GM08714 (cell line): ENCODE data around the gene THOC6.
"Not testable (repeated sequence)": the region's sequence is repeated elsewhere in the genome, so short reads cannot be mapped to it uniquely, and the experiment has no call there.

Experiments used
- H3K4me3 ChIP-seq: fragments of 200-500 bp; sonication (Bioruptor generic); 2 replicates; pipeline ENCODE4 v1.5.1; 2014; ENCODE audit warnings: mild to moderate bottlenecking, low read length, inconsistent platforms
- ZNF274 ChIP-seq: IDR thresholded peaks from 2 replicates; pipeline ENCODE4 v1.6.1; 2012; ENCODE audit warnings: mild to moderate bottlenecking, low read depth, low read length

Gene THOC6

GRCh38 chr16:3038896-3039295, 15.1 kb downstream of the THOC6 start:
- no peak for TF ChIP-seq ZNF274
- H3K4me3 ChIP-seq, result no peak overlapping the region

DNA sequence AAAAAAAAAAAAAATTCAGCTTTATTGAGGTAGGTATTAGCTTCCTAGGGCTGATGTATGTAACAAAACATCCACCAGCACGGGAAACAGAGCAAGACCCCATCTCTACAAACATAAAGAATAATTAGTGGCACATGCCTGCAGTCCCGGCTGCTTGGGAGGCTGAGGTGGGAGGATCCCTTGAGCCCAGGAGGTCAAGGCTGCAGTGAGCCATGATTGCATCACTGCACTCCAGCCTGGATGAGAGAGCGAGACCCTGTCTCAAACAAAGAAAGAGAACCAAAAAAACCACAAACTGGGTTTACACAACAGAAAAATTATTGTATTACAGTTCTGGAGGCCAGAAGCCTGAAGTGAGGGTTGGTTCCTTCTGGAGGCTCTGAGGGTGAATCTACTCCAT, 18.5 kb downstream of the THOC6 start:
- no peak overlapping the region for H3K4me3 ChIP-seq
- no peak for TF ChIP-seq ZNF274

DNA sequence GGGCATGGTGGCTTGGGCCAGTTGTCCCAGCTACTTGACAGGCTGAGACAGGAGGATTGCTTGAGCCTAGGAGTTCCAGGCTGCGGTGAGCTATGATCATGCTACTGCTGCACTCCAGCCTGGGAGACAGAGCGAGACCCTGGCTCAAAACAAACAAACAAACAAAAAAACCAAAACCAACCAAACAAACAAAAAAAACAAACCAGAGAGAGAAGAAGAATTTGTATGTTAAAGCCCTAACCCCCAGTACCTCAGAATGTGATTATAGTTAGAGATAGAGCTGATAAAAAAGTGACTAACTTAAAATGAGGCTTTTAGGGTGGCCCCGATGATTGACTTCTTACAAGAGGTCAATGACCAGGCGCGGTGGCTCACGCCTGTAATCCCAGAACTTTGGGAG, 20.9 kb downstream of the THOC6 start:
- TF ChIP-seq ZNF274, result no peak
- no peak overlapping the region for H3K4me3 ChIP-seq

DNA sequence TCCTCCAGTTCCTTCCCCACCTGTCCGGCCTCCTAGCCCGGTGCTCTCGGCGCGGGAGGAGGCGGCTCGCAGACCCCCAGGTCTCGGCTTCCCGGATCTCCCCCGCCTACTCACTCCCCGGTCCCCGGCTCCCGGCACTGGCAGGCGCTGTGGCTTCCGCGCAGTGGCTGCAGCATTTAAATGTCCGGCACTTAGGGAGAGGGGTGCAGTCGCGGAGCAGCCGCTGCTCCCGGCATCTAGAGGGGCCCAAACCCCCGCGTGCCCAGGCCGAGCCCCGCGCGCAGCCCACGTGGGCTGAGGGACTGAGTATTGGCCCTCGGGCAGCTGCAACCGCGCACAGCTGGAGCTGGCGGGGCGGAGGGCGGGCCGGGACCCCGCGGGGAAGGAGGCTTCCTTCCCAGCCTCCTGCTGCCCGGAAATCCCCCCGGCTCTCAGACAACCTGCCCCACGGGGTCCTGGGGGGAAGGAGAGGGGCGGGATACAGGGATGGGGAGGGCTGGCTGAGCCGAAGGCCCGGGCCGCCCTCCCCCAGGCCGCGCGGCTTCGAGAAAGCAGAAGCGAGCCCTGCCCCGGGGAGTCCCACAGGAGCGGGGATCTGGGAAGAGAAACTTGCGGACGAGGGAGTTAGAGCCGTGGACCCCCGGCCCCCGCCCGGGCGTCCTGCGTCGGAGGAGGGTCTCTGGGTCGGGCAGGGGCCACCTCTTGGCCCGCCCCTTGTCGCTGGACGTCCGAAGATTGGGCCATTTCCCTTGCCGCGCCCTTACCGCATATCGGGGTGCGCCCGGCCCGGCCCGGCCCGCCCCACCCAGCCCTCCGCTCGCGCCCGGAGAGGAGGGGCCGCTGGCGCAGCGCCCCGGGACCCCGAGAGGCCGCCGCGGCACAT, 22.2 kb downstream of the THOC6 start, which contains the start of gene MMP25:
Gene MMP25, plus strand, starts transcription at position 804 of the 883 bp plus-strand sequence. CDS start 357 bp downstream, outside the sequence.
- H3K4me3 ChIP-seq, result peak within 1 kb of the TSS; percentile 56; the same call in 1 of the 2 replicates
- no peak for TF ChIP-seq ZNF274

DNA sequence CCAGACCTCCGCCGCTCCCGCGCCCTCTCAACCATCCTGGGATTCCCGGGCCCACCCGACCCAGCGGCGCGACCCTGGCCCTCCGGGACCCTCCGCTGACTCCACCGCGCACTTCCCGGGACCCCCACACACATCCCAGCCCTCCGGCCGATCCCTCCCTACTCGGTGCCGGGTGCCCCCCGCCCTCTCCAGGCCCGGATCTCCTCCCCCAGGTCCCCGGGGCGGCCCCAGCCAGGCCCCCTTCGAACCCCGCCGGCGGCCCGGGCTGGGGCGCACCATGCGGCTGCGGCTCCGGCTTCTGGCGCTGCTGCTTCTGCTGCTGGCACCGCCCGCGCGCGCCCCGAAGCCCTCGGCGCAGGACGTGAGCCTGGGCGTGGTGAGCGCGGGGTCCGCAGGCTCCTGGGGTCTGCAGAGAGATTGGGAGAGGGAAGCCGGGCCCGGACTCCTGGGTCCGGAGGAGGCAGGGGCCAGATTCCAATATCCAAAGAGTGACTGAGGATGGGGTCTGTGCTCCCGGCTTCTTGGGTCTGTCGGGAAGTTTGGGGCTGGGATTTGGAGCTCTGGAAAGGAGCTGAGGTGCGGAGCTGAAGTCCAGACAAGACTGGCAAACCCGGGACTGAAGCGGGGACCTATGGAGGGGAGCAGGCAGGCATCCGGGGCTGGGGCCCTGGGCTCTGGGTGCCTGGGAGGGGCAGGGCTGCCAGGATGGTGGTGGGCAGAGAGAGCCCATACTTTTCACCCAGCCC, 23.0 kb downstream of the THOC6 start:
- no peak overlapping the region; the same call in 1 of the 2 replicates for H3K4me3 ChIP-seq

GRCh38 chr16:3047387-3047720, 23.5 kb downstream of the THOC6 start:
- TF ChIP-seq ZNF274, result no peak
- H3K4me3 ChIP-seq, result no peak overlapping the region

More for the DNA sequence above, 23.0 kb downstream of the THOC6 start:
- no peak for TF ChIP-seq ZNF274

GRCh38 chr16:3049921-3050481, 26.2 kb downstream of the THOC6 start:
- H3K4me3 ChIP-seq, result no peak overlapping the region
- no peak for TF ChIP-seq ZNF274

- TF ChIP-seq ZNF274, result no peak
- no peak overlapping the region for H3K4me3 ChIP-seq
These were observed 26.7 kb downstream of the THOC6 start for GRCh38 chr16:3050487-3050886.

DNA sequence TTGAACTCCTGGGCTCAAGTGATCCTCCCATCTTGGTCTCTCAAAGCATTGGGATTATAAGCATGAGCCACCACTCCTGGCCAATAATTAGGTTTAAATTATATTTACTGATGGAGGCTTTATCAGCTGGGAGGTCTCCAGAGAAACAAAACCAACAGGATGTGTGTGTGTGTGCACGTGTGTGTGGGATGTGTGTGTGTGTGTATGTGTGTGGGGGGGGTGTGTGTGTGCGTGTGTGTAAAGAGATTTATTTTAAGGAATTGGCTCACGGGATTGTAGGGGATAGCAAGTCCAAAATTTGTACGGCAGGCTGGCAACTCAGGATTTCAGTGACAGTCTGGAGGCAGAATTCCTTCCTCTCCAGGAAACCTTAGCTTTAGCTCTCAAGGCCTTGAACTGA, 27.2 kb downstream of the THOC6 start:
- TF ChIP-seq ZNF274, result no peak
- no peak overlapping the region for H3K4me3 ChIP-seq

- no peak overlapping the region for H3K4me3 ChIP-seq
- TF ChIP-seq ZNF274, result no peak
These were observed 27.7 kb downstream of the THOC6 start for GRCh38 chr16:3051494-3051893.

DNA sequence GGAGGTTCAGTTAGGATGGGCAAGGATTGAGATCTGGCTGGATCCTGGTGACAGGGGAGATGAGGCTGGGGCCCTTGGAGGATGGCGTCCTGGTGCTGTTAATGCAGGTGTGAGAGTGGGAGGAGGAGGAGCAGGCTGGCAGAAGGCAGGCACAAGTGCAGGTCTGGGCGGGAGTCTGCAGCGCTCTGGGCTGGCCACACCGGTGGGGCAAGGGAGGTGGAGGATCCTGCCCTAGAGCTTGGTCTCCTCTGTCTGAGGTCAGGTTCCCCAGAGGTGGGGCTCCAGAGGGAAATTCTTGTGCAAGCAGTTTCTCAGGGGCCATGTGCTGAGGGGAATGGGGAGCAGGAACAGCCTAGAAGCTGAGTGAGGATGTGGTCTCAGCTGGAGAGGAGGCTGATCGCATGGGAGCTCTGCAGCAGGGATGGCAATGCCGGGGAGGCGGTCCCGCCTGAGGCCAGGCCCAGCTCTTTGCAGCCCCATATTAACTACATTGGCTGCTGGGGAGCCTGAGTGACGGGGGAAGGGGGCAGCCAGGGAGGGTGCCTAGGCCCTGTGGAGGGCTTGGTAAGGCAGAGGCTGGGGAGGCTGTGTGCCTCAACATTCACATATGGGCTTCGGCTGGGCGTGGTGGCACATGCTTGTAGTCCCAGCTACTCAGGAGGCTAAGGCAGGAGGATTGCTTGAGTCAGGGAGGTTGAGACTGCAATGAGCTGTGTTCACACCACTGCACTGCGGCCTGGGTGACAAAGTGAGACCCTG, 28.9 kb downstream of the THOC6 start:
- not testable (repeated sequence) for H3K4me3 ChIP-seq

- not testable (repeated sequence) for H3K4me3 ChIP-seq
These were observed 29.5 kb downstream of the THOC6 start for GRCh38 chr16:3053330-3053710.

GRCh38 chr16:3054965-3055733, 31.3 kb downstream of the THOC6 start:
- TF ChIP-seq ZNF274, result no peak
- H3K4me3 ChIP-seq, result no peak overlapping the region

DNA sequence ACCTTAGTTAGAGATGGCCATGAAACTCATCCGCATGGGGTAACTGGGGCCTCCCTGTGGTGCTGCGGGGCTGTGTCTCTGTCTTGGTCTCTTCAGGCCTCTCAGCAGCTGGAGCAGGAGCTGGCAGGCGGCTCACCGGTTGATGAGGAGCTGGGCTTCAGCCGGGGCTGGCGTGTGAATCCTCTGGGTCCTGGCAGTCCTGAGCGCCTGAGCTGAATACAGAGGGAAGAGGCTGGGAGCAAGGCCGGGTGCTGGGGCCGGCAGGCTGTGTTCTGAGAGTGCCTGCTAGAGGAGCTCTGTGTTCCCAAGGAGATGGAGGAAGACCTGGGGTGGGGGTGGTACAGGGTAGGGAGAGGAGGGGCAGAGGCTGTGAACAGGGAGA, 31.9 kb downstream of the THOC6 start:
- not testable (repeated sequence) for H3K4me3 ChIP-seq
